ENCODE measurements around the gene FOSL1.

Gene FOSL1

DNA sequence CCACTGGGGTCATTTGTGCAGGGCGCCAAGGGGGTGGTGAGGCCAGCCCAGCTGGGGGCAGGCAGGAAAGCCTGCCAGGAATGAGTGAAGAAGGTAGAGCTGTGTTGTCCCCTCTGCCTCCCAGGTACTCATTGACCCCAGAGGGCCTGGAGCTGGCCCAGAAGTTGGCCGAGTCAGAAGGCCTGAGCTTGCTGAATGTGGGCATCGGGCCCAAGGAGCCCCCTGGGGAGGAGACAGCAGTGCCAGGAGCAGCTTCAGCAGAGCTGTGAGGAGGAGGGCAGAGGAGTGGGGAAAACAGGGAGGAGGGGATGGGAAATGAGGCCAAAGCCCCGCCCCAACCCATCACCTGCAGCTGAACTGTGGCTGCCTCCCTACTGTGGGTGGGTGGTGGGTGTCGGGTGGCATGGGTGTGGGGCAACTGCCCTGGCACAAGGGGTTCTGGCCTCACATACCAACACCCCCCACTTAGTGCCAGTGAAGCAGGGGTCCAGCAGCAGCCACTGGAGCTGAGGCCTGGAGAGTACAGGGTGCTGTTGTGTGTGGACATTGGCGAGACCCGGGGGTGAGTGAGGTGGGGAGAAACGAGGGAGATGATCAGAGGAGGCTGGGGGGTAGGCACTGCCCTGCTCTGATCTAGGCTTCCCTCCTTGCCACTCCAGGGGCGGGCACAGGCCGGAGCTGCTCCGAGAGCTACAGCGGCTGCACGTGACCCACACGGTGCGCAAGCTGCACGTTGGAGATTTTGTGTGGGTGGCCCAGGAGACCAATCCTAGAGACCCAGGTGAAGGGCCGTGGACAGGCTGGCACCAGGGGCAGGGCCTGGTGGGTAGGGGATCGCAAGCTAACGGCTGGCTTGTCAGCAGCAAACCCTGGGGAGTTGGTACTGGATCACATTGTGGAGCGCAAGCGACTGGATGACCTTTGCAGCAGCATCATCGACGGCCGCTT lies 37.0 kb downstream of the FOSL1 start:
- TF ChIP-seq, protein P1, sequence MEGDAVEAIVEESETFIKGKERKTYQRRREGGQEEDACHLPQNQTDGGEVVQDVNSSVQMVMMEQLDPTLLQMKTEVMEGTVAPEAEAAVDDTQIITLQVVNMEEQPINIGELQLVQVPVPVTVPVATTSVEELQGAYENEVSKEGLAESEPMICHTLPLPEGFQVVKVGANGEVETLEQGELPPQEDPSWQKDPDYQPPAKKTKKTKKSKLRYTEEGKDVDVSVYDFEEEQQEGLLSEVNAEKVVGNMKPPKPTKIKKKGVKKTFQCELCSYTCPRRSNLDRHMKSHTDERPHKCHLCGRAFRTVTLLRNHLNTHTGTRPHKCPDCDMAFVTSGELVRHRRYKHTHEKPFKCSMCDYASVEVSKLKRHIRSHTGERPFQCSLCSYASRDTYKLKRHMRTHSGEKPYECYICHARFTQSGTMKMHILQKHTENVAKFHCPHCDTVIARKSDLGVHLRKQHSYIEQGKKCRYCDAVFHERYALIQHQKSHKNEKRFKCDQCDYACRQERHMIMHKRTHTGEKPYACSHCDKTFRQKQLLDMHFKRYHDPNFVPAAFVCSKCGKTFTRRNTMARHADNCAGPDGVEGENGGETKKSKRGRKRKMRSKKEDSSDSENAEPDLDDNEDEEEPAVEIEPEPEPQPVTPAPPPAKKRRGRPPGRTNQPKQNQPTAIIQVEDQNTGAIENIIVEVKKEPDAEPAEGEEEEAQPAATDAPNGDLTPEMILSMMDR (conservative IDR thresholded peaks at IDR 0.05; ENCODE audit: control insufficient read depth, insufficient read depth, low read depth, low read length) = no peak
- no peak for DNase-seq (ENCODE audit: low read depth)

DNA sequence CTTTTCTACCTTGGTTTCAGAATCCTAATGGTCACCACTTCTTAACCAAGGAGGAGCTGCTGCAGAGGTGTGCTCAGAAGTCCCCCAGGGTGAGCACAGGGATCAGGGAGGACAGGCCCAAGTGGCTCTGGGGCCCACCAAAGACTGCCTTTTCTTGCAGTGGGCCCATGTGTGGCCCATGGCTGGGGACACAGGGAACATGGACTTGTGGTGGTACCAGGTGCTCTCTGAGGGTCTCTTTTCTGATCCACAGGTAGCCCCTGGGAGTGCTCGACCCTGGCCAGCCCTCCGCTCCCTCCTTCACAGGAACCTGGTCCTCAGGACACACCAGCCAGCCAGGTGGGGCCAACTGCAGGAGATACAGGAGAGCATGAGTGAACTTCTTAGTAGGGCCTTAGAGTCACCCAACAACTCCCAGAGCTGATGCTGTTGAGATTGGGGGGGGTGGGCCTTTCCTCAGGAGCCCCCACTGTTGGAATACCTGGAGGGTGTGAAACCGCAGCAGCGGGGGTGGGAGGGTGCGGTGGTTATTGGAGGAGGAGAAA lies 37.9 kb downstream of the FOSL1 start:
- TF ChIP-seq, protein P1 (conservative IDR thresholded peaks at IDR 0.05; ENCODE audit: control insufficient read depth, insufficient read depth, low read depth, low read length) = no peak
- H3K4me3 ChIP-seq (ENCODE audit: control insufficient read depth, low read depth, low read length) = peak overlapping the region; percentile 90
- no peak for DNase-seq (ENCODE audit: low read depth)

More for the DNA sequence above, 37.0 kb downstream of the FOSL1 start:
- H3K4me3 ChIP-seq (ENCODE audit: control insufficient read depth, low read depth, low read length) = no peak overlapping the region

DNA sequence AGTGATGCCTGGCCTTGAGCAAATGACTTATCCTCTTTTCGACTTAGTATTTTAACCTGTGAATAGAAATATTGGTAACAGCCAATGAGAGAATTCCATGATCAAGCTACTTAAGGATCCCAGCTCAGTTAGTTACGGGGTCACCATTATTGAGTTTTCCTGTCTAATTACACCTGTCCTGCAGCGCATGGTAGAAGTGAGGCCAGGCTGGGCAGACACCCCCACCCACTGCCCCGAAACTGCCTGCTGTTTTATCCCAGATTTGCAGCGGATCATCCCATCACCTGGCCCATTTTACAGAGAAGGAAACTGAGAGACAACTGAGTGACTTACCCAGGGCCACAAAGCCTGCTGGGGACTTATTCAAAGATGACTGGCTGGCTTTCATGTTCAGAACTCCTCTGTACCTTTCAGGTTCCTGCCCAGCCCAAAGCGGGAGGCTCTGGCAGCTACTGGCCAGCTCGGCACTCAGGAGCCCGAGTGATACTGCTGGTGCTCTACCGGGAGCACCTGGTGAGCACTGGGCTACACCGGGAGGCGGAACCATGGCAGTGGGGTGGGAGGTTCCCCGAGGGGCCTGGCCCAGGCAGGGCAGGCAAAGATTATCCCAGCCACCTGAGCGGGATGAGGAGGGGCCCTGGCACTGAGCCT lies 38.5 kb downstream of the FOSL1 start:
- H3K4me3 ChIP-seq (ENCODE audit: control insufficient read depth, low read depth, low read length) = peak overlapping the region; percentile 90
- TF ChIP-seq, protein P1 (conservative IDR thresholded peaks at IDR 0.05; ENCODE audit: control insufficient read depth, insufficient read depth, low read depth, low read length) = no peak
- DNase-seq (ENCODE audit: low read depth) = no peak

DNA sequence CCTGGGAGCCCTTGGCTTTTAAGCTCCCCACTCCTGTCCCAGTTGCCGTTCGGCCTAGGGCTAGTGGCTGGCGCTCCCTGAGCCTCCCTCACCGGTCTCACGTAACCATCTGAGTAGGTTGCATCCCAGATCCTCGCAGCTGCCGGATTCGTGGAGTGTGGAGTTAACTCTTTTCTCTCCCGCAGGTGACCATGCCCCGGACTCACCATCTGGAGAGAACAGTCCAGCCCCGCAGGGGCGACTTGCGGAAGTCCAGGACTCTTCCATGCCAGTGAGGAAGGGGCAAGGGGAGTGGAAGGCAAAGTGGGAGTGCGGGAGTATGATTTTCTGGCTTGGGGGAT lies 39.1 kb downstream of the FOSL1 start:
- TF ChIP-seq, protein P1 (conservative IDR thresholded peaks at IDR 0.05; ENCODE audit: control insufficient read depth, insufficient read depth, low read depth, low read length) = no peak
- no peak for DNase-seq (ENCODE audit: low read depth)
- H3K4me3 ChIP-seq (ENCODE audit: control insufficient read depth, low read depth, low read length) = peak overlapping the region; percentile 90

DNA sequence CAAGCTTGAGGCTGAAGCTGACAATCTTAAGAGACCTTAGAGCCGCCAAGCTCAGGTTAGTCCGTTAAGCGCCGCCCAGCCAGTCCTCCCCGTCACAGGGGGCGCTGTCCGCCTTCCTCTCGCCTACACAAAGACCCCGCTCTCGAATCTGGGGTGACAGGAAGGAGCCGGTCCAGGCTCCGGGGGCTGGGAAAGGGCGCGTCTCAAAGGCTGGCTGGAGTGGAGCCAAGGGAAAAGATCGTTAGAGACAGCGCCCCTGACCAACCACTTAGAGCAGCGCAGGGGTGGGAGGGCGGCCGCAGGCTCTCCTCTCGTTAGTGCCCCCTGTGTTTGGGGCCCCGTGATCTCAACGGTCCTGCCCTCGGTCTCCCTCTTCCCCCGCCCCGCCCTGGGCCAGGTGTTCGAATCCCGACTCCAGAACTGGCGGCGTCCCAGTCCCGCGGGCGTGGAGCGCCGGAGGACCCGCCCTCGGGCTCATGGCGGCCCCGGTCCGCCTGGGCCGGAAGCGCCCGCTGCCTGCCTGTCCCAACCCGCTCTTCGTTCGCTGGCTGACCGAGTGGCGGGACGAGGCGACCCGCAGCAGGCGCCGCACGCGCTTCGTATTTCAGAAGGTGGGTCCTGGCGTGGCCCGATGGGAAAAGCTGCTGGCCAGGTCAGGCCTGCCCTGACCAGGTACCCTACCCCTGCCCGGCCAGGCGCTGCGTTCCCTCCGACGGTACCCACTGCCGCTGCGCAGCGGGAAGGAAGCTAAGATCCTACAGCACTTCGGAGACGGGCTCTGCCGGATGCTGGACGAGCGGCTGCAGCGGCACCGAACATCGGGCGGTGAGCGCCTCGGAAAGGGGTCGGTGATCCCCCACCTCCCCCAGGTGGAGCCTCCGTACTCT lies 39.7 kb downstream of the FOSL1 start, which contains the start of gene MUS81:
Gene MUS81 (plus strand): TSS at position 156 of the 887 bp plus-strand sequence. CDS start 321 bp downstream, at position 477.
- TF ChIP-seq, protein P1 (conservative IDR thresholded peaks at IDR 0.05; ENCODE audit: control insufficient read depth, insufficient read depth, low read depth, low read length) = peak; percentile 69
- peak; percentile 98 for DNase-seq (ENCODE audit: low read depth)
- H3K4me3 ChIP-seq (ENCODE audit: control insufficient read depth, low read depth, low read length) = peak within 1 kb of the TSS; percentile 90

DNA sequence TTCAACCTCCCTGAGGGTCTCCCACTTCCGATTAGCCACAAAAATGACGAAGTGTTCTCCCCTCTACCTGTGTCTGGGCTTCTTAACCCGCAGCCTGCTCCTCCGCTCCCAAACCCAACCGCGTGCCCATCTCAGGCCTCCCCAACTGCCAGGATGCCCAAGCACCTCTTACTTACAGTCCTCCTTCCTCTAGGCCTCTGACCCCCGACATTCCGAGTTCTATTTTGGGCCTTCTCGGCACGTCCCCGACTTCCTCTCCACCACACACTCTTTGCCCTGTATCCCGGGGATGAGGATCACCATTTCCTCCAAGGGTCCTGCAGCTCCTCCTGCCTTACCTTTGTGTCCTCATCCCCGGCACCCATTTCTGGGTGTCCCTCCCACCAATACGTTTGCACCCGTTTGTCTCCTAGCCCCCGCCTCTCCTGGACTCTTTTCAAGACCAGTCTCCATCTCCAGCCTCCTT lies 40.3 kb downstream of the FOSL1 start:
- TF ChIP-seq, protein P1 (conservative IDR thresholded peaks at IDR 0.05; ENCODE audit: control insufficient read depth, insufficient read depth, low read depth, low read length) = no peak
- peak; percentile 34 for DNase-seq (ENCODE audit: low read depth)
- H3K4me3 ChIP-seq (ENCODE audit: control insufficient read depth, low read depth, low read length) = peak overlapping the region; percentile 90

Measured in fibroblast of mammary gland (primary cell).